GM12865 (cell line): ENCODE measurements around the gene OTOF.

Experiments used
- DNase-seq: peaks from one replicate; pipeline ENCODE4 v3.0.0; 2010; ENCODE audit warnings: low read depth
- H3K4me3 ChIP-seq: 2 replicates; pipeline ENCODE4 v1.5.1; 2011; ENCODE audit warnings: mild to moderate bottlenecking, low read depth, low read length, control low read depth
- CTCF ChIP-seq: IDR thresholded peaks from 2 replicates; pipeline ENCODE4 v1.5.1; 2011; ENCODE audit warnings: low read length, control low read depth, low read depth, inconsistent platforms; ENCODE audit not compliant: insufficient read depth; ENCODE audit errors: missing control alignments

The OTOF gene

DNA sequence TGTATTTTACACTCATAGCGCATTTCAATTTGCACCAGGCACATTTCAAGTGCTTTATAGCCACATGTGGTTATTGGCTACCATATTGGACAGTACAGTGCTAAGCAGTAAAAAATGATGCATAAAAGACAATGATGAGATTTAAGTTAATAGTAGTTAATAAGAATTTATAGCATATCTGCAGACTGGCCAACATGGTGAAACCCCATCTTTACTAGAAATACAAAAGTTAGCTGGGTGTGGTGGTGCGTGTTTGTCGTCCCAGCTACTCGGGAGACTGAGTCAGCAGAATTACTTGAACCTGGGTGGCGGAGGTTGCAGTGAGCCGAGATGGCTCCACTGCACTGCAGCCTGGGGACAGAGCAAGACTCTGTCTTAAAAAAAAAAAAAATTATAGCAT, 66.5 kb downstream of the OTOF start:
- H3K4me3 ChIP-seq: no peak overlapping the region
- TF ChIP-seq CTCF: no peak
- DNase-seq: no peak

GRCh38 chr2:26410764-26411243, 67.1 kb downstream of the OTOF start:
- no peak overlapping the region for H3K4me3 ChIP-seq
- TF ChIP-seq CTCF: no peak
- no peak for DNase-seq

DNA sequence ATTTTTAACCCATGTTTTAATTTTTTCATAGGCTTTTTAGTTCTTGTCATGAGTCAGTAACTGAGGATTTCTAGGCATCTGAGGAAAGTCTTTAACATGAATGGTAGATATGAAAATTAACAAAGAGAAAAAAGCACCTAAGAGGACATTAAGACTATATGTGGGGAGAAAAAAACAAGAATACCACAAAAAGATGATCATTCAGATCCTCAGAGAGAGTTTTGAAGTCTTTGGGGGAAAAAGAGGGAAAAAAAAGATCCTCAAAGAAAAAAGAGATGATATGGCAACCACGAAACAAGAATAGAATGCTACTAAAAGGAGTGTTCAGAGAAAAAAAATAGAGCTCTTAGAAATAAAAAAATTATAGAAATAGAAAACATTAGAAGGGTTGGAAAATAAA, 68.1 kb downstream of the OTOF start:
- no peak overlapping the region for H3K4me3 ChIP-seq
- DNase-seq: no peak
- no peak for TF ChIP-seq CTCF

DNA sequence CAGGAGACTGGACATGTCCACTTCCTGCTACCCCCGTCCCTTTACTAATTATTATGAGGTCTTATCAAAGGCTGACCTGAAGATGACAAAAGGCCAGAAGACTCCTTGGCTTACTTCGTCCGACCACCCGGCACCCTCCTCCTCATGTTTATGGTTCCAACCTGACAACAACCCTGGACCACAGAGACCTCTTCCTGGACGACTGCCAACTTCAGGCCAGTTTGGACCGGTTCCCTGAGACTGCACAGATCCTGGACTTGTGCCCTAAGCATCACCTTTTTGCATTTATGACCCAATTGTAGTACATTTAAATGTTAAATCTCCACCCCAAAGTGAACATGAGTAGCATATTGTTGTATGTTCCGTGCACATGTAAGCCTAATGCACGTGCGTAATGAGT, 70.4 kb downstream of the OTOF start:
- TF ChIP-seq CTCF: no peak
- DNase-seq: no peak
- no peak overlapping the region for H3K4me3 ChIP-seq
